A549 (cell line): ENCODE data around the gene SNRPD1. TPM values are rescaled to one million over a fixed set of nuclear protein-coding genes. Genes with fewer than 3 reads are reported as not detected.

ENCODE experiments used
- ATAC-seq, 2 experiments: fragments of 200-7000 bp in 1 of 2; fragments of >200 bp in 1 of 2; cut with Nextera tagmentation in 1 of 2; cut with Tn5 transposase in 1 of 2; 3 replicates each; pipeline versions ENCODE4 v1.8.0 to v1.9.1; 2018 to 2020; ENCODE audit warnings: mild to moderate bottlenecking in 1 of 2, moderate library complexity in 1 of 2
- CTCF ChIA-PET: fragments of 300-600 bp; sonication (Branson Sonifier 250); formaldehyde crosslinking; extraction: SDS; loops from one replicate; lab custom pipeline; 2021; ENCODE audit warnings: antibody characterized with exemption, inconsistent platforms; lab: Yijun Ruan, JAX
- POLR2A ChIA-PET: fragments of 350-600 bp; formaldehyde crosslinking; extraction: SDS; loops from one replicate; lab custom pipeline; 2021; ENCODE audit warnings: antibody characterized with exemption, inconsistent platforms; lab: Yijun Ruan, JAX
- DNase-seq, 2 experiments: peaks; one replicate each; pipeline versions ENCODE4 v3.0.0 to v3.0.0-alpha.2; 2011 to 2016; ENCODE audit warnings: low read depth in 1 of 2, low spot score in 1 of 2
- FAIRE-seq: peaks from 2 replicates; lab custom pipeline; 2011; peaks lifted over from hg19 to GRCh38; lab: Jason Lieb, UNC
- H3K27ac ChIP-seq, 2 experiments: fragments of >200 bp; sonication (Bioruptor Twin); formaldehyde crosslinking; 3 replicates each; pipeline ENCODE4 v1.5.1; 2016 to 2017
- H3K4me1 ChIP-seq: fragments of >200 bp; sonication (Bioruptor Twin); formaldehyde crosslinking; 3 replicates; pipeline ENCODE4 v1.6.1; 2016
- H3K4me2 ChIP-seq: fragments of >200 bp; sonication (Bioruptor Twin); formaldehyde crosslinking; 3 replicates; pipeline ENCODE4 v1.6.1; 2016
- H3K4me3 ChIP-seq: fragments of >200 bp; sonication (Bioruptor Twin); formaldehyde crosslinking; 3 replicates; pipeline ENCODE4 v1.5.1; 2016
- H3K9me3 ChIP-seq: fragments of >200 bp; sonication (Bioruptor Twin); formaldehyde crosslinking; 3 replicates; pipeline ENCODE4 v1.6.1; 2016
- BCL3 ChIP-seq: fragments of >200 bp; sonication (Bioruptor Twin); formaldehyde crosslinking; IDR thresholded peaks from 3 replicates; pipeline ENCODE4 v1.6.1; 2016
- CEBPB ChIP-seq, 2 experiments: fragments of >200 bp in 1 of 2; sonication (Bioruptor Twin) in 1 of 2; formaldehyde crosslinking in 1 of 2; IDR thresholded peaks; 2 replicates each; pipeline ENCODE4 v1.6.1; 2012 to 2016
- CHD2 ChIP-seq: fragments of 150-350 bp; IDR thresholded peaks from 2 replicates; pipeline ENCODE4 v1.6.1; 2014; ENCODE audit warnings: low read length; ENCODE audit not compliant: partially characterized antibody
- CHD4 ChIP-seq: fragments of 200-600 bp; sonication (generic); IDR thresholded peaks from 2 replicates; pipeline ENCODE4 v1.6.1; 2016; ENCODE audit warnings: antibody characterized with exemption, mild to moderate bottlenecking, borderline replicate concordance
- ELK1 ChIP-seq: fragments of 150-350 bp; IDR thresholded peaks from 2 replicates; pipeline ENCODE4 v1.6.1; 2014; ENCODE audit warnings: low read depth, mild to moderate bottlenecking, low read length
- ESRRA ChIP-seq: fragments of 150-350 bp; IDR thresholded peaks from 2 replicates; pipeline ENCODE4 v1.6.1; 2014; ENCODE audit warnings: mild to moderate bottlenecking, low read length, borderline replicate concordance
- FOXS1 ChIP-seq: fragments of 250-450 bp; sonication (Bioruptor Pico); IDR thresholded peaks from 2 replicates; pipeline ENCODE4 v1.5.0; 2020; ENCODE audit warnings: mild to moderate bottlenecking, moderate library complexity
- GATA3 ChIP-seq: IDR thresholded peaks from 2 replicates; pipeline ENCODE4 v1.6.1; 2012; ENCODE audit warnings: borderline replicate concordance
- HES2 ChIP-seq: fragments of >200 bp; sonication (Bioruptor Twin); formaldehyde crosslinking; IDR thresholded peaks from 2 replicates; pipeline ENCODE4 v1.6.1; 2016
- HEYL ChIP-seq: fragments of 250-450 bp; sonication (Bioruptor Pico); IDR thresholded peaks from 2 replicates; pipeline ENCODE4 v1.8.0; 2021; ENCODE audit warnings: mild to moderate bottlenecking, moderate library complexity
- HMGXB4 ChIP-seq: fragments of 250-450 bp; sonication (Bioruptor Pico); IDR thresholded peaks from 2 replicates; pipeline ENCODE4 v1.5.0; 2021; ENCODE audit warnings: mild to moderate bottlenecking, moderate library complexity, borderline replicate concordance
- HOXA7 ChIP-seq: fragments of 250-450 bp; sonication (Bioruptor Pico); IDR thresholded peaks from 2 replicates; pipeline ENCODE4 v1.5.0; 2020; ENCODE audit warnings: mild to moderate bottlenecking, moderate library complexity
- HOXB13 ChIP-seq: fragments of 250-450 bp; sonication (Bioruptor Pico); IDR thresholded peaks from 2 replicates; pipeline ENCODE4 v1.5.0; 2020; ENCODE audit warnings: low read depth, mild to moderate bottlenecking, moderate library complexity
- HOXB5 ChIP-seq: fragments of 250-450 bp; sonication (Bioruptor Pico); IDR thresholded peaks from 2 replicates; pipeline ENCODE4 v1.5.0; 2020; ENCODE audit warnings: mild to moderate bottlenecking, moderate library complexity
- JUN ChIP-seq, 2 experiments: fragments of >200 bp; sonication (Bioruptor Twin); formaldehyde crosslinking; IDR thresholded peaks; 2 replicates in 1 of 2; 3 replicates in 1 of 2; pipeline ENCODE4 v1.6.1; 2016 to 2017
- JUNB ChIP-seq: fragments of >200 bp; sonication (Bioruptor Twin); formaldehyde crosslinking; IDR thresholded peaks from 2 replicates; pipeline ENCODE4 v1.6.1; 2016
- KDM5A ChIP-seq: fragments of 200-600 bp; sonication (generic); IDR thresholded peaks from 2 replicates; pipeline ENCODE4 v1.6.1; 2016; ENCODE audit warnings: antibody characterized with exemption, mild to moderate bottlenecking
- MAFK ChIP-seq: fragments of 450-650 bp; IDR thresholded peaks from 2 replicates; pipeline ENCODE4 v1.6.1; 2014; ENCODE audit not compliant: partially characterized antibody
- PHF8 ChIP-seq: fragments of 200-600 bp; sonication (generic); IDR thresholded peaks from 2 replicates; pipeline ENCODE4 v1.6.1; 2016; ENCODE audit warnings: low read depth, mild to moderate bottlenecking, antibody characterized with exemption, moderate library complexity, borderline replicate concordance
- POLR2A ChIP-seq: IDR thresholded peaks from 2 replicates; pipeline ENCODE4 v1.6.1; 2012; ENCODE audit warnings: mild to moderate bottlenecking, low read length
- RAD21 ChIP-seq, 2 experiments: fragments of >200 bp in 1 of 2; sonication (Bioruptor Twin) in 1 of 2; formaldehyde crosslinking in 1 of 2; IDR thresholded peaks in 1 of 2; conservative IDR thresholded peaks in 1 of 2; 2 replicates in 1 of 2; 3 replicates in 1 of 2; pipeline ENCODE4 v1.6.1; 2012 to 2018; ENCODE audit warnings: inconsistent platforms in 1 of 2
- RCOR1 ChIP-seq: fragments of 150-350 bp; IDR thresholded peaks from 2 replicates; pipeline ENCODE4 v1.6.1; 2014; ENCODE audit warnings: antibody characterized with exemption, low read length, low read depth
- RFX5 ChIP-seq: fragments of 450-650 bp; IDR thresholded peaks from 2 replicates; pipeline ENCODE4 v1.7.1; 2014; ENCODE audit warnings: antibody characterized with exemption, mild to moderate bottlenecking, moderate library complexity
- SREBF2 ChIP-seq: fragments of 450-650 bp; IDR thresholded peaks from 2 replicates; pipeline ENCODE4 v1.6.1; 2014; ENCODE audit warnings: mild to moderate bottlenecking, moderate library complexity
- TFCP2L1 ChIP-seq: fragments of 250-450 bp; sonication (Bioruptor Pico); IDR thresholded peaks from 2 replicates; pipeline ENCODE4 v1.5.0; 2021; ENCODE audit warnings: mild to moderate bottlenecking
- USF2 ChIP-seq: fragments of 450-650 bp; IDR thresholded peaks from 2 replicates; pipeline ENCODE4 v1.6.1; 2014; ENCODE audit warnings: antibody characterized with exemption
- WGBS: methylation state at CpG from one replicate; pipeline ENCODE4 v1.1.6; 2017; ENCODE audit errors: missing lambda C conversion rate; 5-methylcytosine and 5-hydroxymethylcytosine counted together
- polyA plus RNA-seq, 4 experiments: library from polyadenylated mRNA; depleted of rRNA in 3 of 4; stranded (reverse); fragments of >200 nt; fragmentation: RNase III in 1 of 4; extraction: RNeasy Plus Mini Kit Qiagen cat#74134 plus additional on column Dnase treatment in 1 of 4; gene quantifications; 2 replicates in 3 of 4; 3 replicates in 1 of 4; pipeline ENCODE4 v1.2.3, GENCODE V29; 2011 to 2017
- TF ChIP-seq, protein P1 (sequence below): IDR thresholded peaks from 2 replicates; pipeline ENCODE4 v1.6.1; 2012
- TF ChIP-seq, protein P2 (sequence below): fragments of 200-600 bp; sonication (generic); IDR thresholded peaks from 2 replicates; pipeline ENCODE4 v1.6.1; 2016; ENCODE audit warnings: antibody characterized with exemption, mild to moderate bottlenecking, moderate library complexity
- TF ChIP-seq, protein P3 (sequence below): IDR thresholded peaks from 2 replicates; pipeline ENCODE4 v1.6.1; 2012; ENCODE audit warnings: low read depth, borderline replicate concordance

SNRPD1 gene
- polyA plus RNA-seq, 2 of the 4 experiments (the other 2 are of a cell fraction), result 139 to 356 TPM

GRCh38 chr18:21650311-21650710, 38.2 kb downstream of the SNRPD1 start:
- DNase-seq (no peak), FAIRE-seq (no peak), ATAC-seq (no peak)
- Histone ChIP-seq H3K4me3 (no peak overlapping the region), H3K27ac (no peak overlapping the region), H3K9me3 (no peaks in the 10 kb centered on the region), H3K4me2 (no peak overlapping the region), H3K4me1 (peaks cover 4% of the 10 kb centered on the region; the same call in 1 of the 3 replicates)
- TF ChIP-seq CEBPB (IDR thresholded peaks at IDR 0.05), result no peak
- TF ChIP-seq, protein P1, sequence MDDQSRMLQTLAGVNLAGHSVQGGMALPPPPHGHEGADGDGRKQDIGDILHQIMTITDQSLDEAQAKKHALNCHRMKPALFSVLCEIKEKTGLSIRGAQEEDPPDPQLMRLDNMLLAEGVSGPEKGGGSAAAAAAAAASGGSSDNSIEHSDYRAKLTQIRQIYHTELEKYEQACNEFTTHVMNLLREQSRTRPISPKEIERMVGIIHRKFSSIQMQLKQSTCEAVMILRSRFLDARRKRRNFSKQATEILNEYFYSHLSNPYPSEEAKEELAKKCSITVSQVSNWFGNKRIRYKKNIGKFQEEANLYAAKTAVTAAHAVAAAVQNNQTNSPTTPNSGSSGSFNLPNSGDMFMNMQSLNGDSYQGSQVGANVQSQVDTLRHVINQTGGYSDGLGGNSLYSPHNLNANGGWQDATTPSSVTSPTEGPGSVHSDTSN, result no peak
- TF ChIP-seq KDM5A, result no peak
- TF ChIP-seq MAFK, result no peak
- no peak for TF ChIP-seq CHD4
- no peak for TF ChIP-seq RFX5
- TF ChIP-seq CHD2, result no peak
- no peak for TF ChIP-seq HOXA7
- no peak for TF ChIP-seq USF2
- no peak for TF ChIP-seq HOXB5
- TF ChIP-seq BCL3, result no peak
- TF ChIP-seq JUN (IDR thresholded peaks at IDR 0.05), result no peak
- no peak for TF ChIP-seq FOXS1 (CRISPR knock-in tag)
- no peak for TF ChIP-seq PHF8
- TF ChIP-seq, protein P2, sequence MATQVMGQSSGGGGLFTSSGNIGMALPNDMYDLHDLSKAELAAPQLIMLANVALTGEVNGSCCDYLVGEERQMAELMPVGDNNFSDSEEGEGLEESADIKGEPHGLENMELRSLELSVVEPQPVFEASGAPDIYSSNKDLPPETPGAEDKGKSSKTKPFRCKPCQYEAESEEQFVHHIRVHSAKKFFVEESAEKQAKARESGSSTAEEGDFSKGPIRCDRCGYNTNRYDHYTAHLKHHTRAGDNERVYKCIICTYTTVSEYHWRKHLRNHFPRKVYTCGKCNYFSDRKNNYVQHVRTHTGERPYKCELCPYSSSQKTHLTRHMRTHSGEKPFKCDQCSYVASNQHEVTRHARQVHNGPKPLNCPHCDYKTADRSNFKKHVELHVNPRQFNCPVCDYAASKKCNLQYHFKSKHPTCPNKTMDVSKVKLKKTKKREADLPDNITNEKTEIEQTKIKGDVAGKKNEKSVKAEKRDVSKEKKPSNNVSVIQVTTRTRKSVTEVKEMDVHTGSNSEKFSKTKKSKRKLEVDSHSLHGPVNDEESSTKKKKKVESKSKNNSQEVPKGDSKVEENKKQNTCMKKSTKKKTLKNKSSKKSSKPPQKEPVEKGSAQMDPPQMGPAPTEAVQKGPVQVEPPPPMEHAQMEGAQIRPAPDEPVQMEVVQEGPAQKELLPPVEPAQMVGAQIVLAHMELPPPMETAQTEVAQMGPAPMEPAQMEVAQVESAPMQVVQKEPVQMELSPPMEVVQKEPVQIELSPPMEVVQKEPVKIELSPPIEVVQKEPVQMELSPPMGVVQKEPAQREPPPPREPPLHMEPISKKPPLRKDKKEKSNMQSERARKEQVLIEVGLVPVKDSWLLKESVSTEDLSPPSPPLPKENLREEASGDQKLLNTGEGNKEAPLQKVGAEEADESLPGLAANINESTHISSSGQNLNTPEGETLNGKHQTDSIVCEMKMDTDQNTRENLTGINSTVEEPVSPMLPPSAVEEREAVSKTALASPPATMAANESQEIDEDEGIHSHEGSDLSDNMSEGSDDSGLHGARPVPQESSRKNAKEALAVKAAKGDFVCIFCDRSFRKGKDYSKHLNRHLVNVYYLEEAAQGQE, result no peak
- no peak for TF ChIP-seq RAD21 (conservative IDR thresholded peaks at IDR 0.05 in 1 of 2, IDR thresholded peaks at IDR 0.05 in 1 of 2)
- no peak for TF ChIP-seq RCOR1
- TF ChIP-seq TFCP2L1 (CRISPR knock-in tag), result no peak
- TF ChIP-seq ESRRA, result no peak
- ChIA-PET CTCF (no interaction called here), POLR2A (no interaction called here)
- WGBS, result 58% methylated on average over 1 of the region's 1 CpG

GRCh38 chr18:21652073-21652472, 40.0 kb downstream of the SNRPD1 start:
- Histone ChIP-seq H3K9me3 (no peaks in the 10 kb centered on the region), H3K4me1 (peaks cover 15% of the 10 kb centered on the region), H3K4me3 (no peak overlapping the region), H3K4me2 (no peak overlapping the region), H3K27ac (no peak overlapping the region)
- ChIA-PET CTCF (no interaction called here), POLR2A (no interaction called here)
- 92% methylated on average over 4 of the region's 4 CpGs for WGBS
- no peak for ATAC-seq
- no peak for FAIRE-seq
- DNase-seq, result no peak
- no peak for TF ChIP-seq HOXA7
- TF ChIP-seq SREBF2, result no peak
- TF ChIP-seq HES2, result no peak
- TF ChIP-seq HOXB13, result no peak
- no peak for TF ChIP-seq RAD21 (conservative IDR thresholded peaks at IDR 0.05 in 1 of 2, IDR thresholded peaks at IDR 0.05 in 1 of 2)
- TF ChIP-seq JUNB, result no peak
- no peak for TF ChIP-seq HMGXB4 (CRISPR knock-in tag)
- TF ChIP-seq CHD4, result no peak
- TF ChIP-seq POLR2A, result no peak
- no peak for TF ChIP-seq HEYL (CRISPR knock-in tag)
- TF ChIP-seq ELK1, result no peak
- no peak for TF ChIP-seq GATA3
- TF ChIP-seq, protein P3, sequence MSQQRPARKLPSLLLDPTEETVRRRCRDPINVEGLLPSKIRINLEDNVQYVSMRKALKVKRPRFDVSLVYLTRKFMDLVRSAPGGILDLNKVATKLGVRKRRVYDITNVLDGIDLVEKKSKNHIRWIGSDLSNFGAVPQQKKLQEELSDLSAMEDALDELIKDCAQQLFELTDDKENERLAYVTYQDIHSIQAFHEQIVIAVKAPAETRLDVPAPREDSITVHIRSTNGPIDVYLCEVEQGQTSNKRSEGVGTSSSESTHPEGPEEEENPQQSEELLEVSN, result no peak
- no peak for TF ChIP-seq FOXS1 (CRISPR knock-in tag)
